ENCODE results near the gene EML3. TPM values are rescaled to one million over a fixed set of nuclear protein-coding genes. Genes with fewer than 3 reads are reported as not detected.

The EML3 gene
- total and polyA plus RNA-seq, 2 of the 13 experiments (the other 11 are each of a cell fraction or from before 2014, with no cell fraction given) = 10.6 to 12.3 TPM

GRCh38 chr11:62573592-62574362 lies 38.8 kb downstream of the EML3 start, which contains the start of gene EEF1G (continued):
- TF ChIP-seq ZNF407 (CRISPR knock-in tag; IDR thresholded peaks at IDR 0.05; ENCODE audit: not compliant biosample characterization) (no peak), ZNF282 (IDR thresholded peaks at IDR 0.05; ENCODE audit: partially characterized antibody) (no peak), ZNF775 (CRISPR knock-in tag; IDR thresholded peaks at IDR 0.05; ENCODE audit: borderline replicate concordance) (no peak), STAT5B (CRISPR knock-in tag; IDR thresholded peaks at IDR 0.05) (no peak), EEA1 (CRISPR knock-in tag; IDR thresholded peaks at IDR 0.05; ENCODE audit: borderline replicate concordance) (no peak), ZNF281 (CRISPR knock-in tag; IDR thresholded peaks at IDR 0.05; ENCODE audit: borderline replicate concordance) (peak; percentile 54; the same call in 1 of the 2 replicates), PBX3 (CRISPR knock-in tag; IDR thresholded peaks at IDR 0.05; ENCODE audit: borderline replicate concordance) (no peak), SP1 (IDR thresholded peaks at IDR 0.05) (no peak), SP1 (CRISPR knock-in tag; IDR thresholded peaks at IDR 0.05) (peak; percentile 36; the same call in 1 of the 2 replicates), CTCF (CRISPR knock-in tag; IDR thresholded peaks at IDR 0.05) (no peak; the same call in 1 of the 2 replicates), ZNF550 (CRISPR knock-in tag; IDR thresholded peaks at IDR 0.05; ENCODE audit: borderline replicate concordance) (no peak), MED1 (CRISPR knock-in tag; IDR thresholded peaks at IDR 0.05) (no peak), MEIS1 (CRISPR knock-in tag; IDR thresholded peaks at IDR 0.05; ENCODE audit: borderline replicate concordance) (no peak)

All from HepG2 (cell line).